T-cell (primary cell): ENCODE measurements around the gene MKLN1. TPM values are rescaled to one million over a fixed set of nuclear protein-coding genes. Genes with fewer than 3 reads are reported as not detected.
"Not testable (repeated sequence)": the region's sequence is repeated elsewhere in the genome, so short reads cannot be mapped to it uniquely, and the experiment has no call there.

Experiments used
- ATAC-seq, 4 experiments: fragments of 200-7000 bp in 3 of 4; fragments of 150-1000 bp in 1 of 4; cut with Tn5 transposase; replicated peaks in 1 of 4; 1 replicate in 3 of 4; 2 replicates in 1 of 4; pipeline ENCODE4 v1.10.0; 2021; ENCODE audit warnings: moderate library complexity in 3 of 4, mild to moderate bottlenecking in 2 of 4, moderate number of reproducible peaks in 1 of 4
- CTCF ChIA-PET, 2 donors: fragments of 300-600 bp; sonication (Branson Sonifier 250); formaldehyde crosslinking; loops; one replicate each; lab custom pipeline; 2022; ENCODE audit warnings: antibody characterized with exemption in 2 of 2; lab: Charles Lee
- POLR2A ChIA-PET, 2 donors: fragments of 300-600 bp; sonication (Branson Sonifier 250); formaldehyde crosslinking; loops; one replicate each; lab custom pipeline; 2022; ENCODE audit warnings: antibody characterized with exemption in 2 of 2; lab: Charles Lee
- DNase-seq, 35 experiments: peaks; one replicate each; pipeline versions ENCODE4 v3.0.0 to v3.0.0-alpha.2; 2013 to 2023
- H3K27ac ChIP-seq: one replicate; pipeline ENCODE4 v1.5.1; 2013; ENCODE audit warnings: low read length
- H3K27me3 ChIP-seq, 2 experiments: replicated peaks in 1 of 2; 1 replicate in 1 of 2; 2 replicates in 1 of 2; pipeline versions ENCODE4 v1.6.1 to v1.7.0; 2013; ENCODE audit warnings: low read length in 1 of 2, mixed read lengths in 1 of 2; ENCODE audit not compliant: control insufficient read depth in 2 of 2, insufficient read depth in 2 of 2; ENCODE audit errors: extremely low read depth in 1 of 2
- H3K36me3 ChIP-seq, 2 donors: 1 replicate in 1 of 2; 2 replicates in 1 of 2; pipeline versions ENCODE4 v1.6.1 to v1.7.0; 2013; ENCODE audit warnings: low read length in 1 of 2; ENCODE audit not compliant: control insufficient read depth in 2 of 2, insufficient read depth in 1 of 2; ENCODE audit errors: extremely low read depth in 1 of 2
- H3K4me1 ChIP-seq, 2 experiments: 1 replicate in 1 of 2; 2 replicates in 1 of 2; pipeline versions ENCODE4 v1.6.1 to v1.7.0; 2013; ENCODE audit warnings: low read length in 2 of 2, mixed read lengths in 1 of 2; ENCODE audit not compliant: insufficient read depth in 2 of 2, control insufficient read depth in 1 of 2; ENCODE audit errors: extremely low read depth in 1 of 2
- H3K4me3 ChIP-seq, 2 donors: 1 replicate in 1 of 2; 2 replicates in 1 of 2; pipeline versions ENCODE4 v1.5.1 to v1.7.0; 2013; ENCODE audit warnings: mild to moderate bottlenecking in 2 of 2, low read length in 1 of 2, moderate library complexity in 1 of 2; ENCODE audit not compliant: control insufficient read depth in 1 of 2; ENCODE audit errors: extremely low read depth in 1 of 2
- H3K9me3 ChIP-seq: 2 replicates; pipeline ENCODE4 v1.7.0; 2013
- H3K27ac Mint-ChIP-seq, 2 donors: one replicate each; pipeline ENCODE4 v1.8.0; 2020 to 2021; ENCODE audit warnings: mild to moderate bottlenecking in 2 of 2, mixed read lengths in 2 of 2
- H3K27me3 Mint-ChIP-seq, 2 donors: one replicate each; pipeline ENCODE4 v1.8.0; 2021 to 2022; ENCODE audit warnings: mixed read lengths in 2 of 2
- H3K36me3 Mint-ChIP-seq: one replicate; pipeline ENCODE4 v1.8.0; 2021; ENCODE audit warnings: mixed read lengths
- H3K4me1 Mint-ChIP-seq, 3 donors: one replicate each; pipeline ENCODE4 v1.8.0; 2020 to 2022; ENCODE audit warnings: mixed read lengths in 3 of 3, mild to moderate bottlenecking in 1 of 3
- H3K4me3 Mint-ChIP-seq, 3 donors: one replicate each; pipeline ENCODE4 v1.8.0; 2020 to 2022; ENCODE audit warnings: mild to moderate bottlenecking in 3 of 3, mixed read lengths in 3 of 3, moderate library complexity in 3 of 3
- H3K9me3 Mint-ChIP-seq, 3 donors: one replicate each; pipeline ENCODE4 v1.8.0; 2020 to 2022; ENCODE audit warnings: mixed read lengths in 3 of 3
- WGBS: methylation state at CpG from one replicate; pipeline ENCODE4 v1.1.5; 2013; ENCODE audit warnings: missing lambda C conversion rate; ENCODE audit not compliant: insufficient coverage; 5-methylcytosine and 5-hydroxymethylcytosine counted together
- total RNA-seq, 35 experiments: library from RNA in 6 of 35; stranded (reverse) in 6 of 35; fragments of 120-200 nt in 1 of 35; gene quantifications; one replicate each; pipeline versions ENCODE4 v1.2.1 to v1.2.4 and lab custom pipeline; 2013 to 2026

Gene MKLN1
- total RNA-seq, 5 donors from 2014 or later (not counting 1 experiment from before 2014, with no cell fraction given) = 43.9 to 63.3 (median 46.5) TPM

- 100% methylated on average over 3 of the region's 4 CpGs for WGBS
- Mint-ChIP-seq H3K4me1 (peaks cover 0 to 3% (median 3%) of the 10 kb centered on the region in 3 donors), H3K27me3 (no peaks in the 10 kb centered on the region), H3K27ac (no peak overlapping the region), H3K9me3 (no peaks in the 10 kb centered on the region), H3K4me3 (no peak overlapping the region), H3K36me3 (peaks cover 29% of the 10 kb centered on the region)
- no peak overlapping the region for H3K4me3 ChIP-seq
- peaks cover 6 to 31% of the 10 kb centered on the region in 2 donors for H3K36me3 ChIP-seq
- no peaks in the 10 kb centered on the region for H3K4me1 ChIP-seq
- ChIA-PET POLR2A (interaction anchor here in 1 of 2 donors (0.5 kb wide), 1 partner anchor 388 kb away, joined by 3 read pairs; no protein-coding TSS in a partner anchor), CTCF (interaction anchor here in 1 of 2 donors (0.5 kb wide), 1 partner anchor 14 kb away, joined by 12 read pairs; no protein-coding TSS in a partner anchor)
- H3K9me3 ChIP-seq = no peaks in the 10 kb centered on the region
- no peak overlapping the region for H3K27ac ChIP-seq
- ATAC-seq = no peak
- DNase-seq = no peak
- H3K27me3 ChIP-seq = no peaks in the 10 kb centered on the region
These were observed 86.0 kb downstream of the MKLN1 start for GRCh38 chr7:131413711-131414110.

GRCh38 chr7:131424219-131424822 is 96.6 kb downstream of the MKLN1 start:
- no peaks in the 10 kb centered on the region for H3K4me1 ChIP-seq
- peak in 6 of 35 experiments; percentile 1 to 63 (median 4) for DNase-seq
- H3K27ac Mint-ChIP-seq = no peak overlapping the region

GRCh38 chr7:131425992-131426391 is 98.3 kb downstream of the MKLN1 start:
- peaks cover 0 to 10% (median 7%) of the 10 kb centered on the region in 3 donors for H3K4me1 Mint-ChIP-seq
- H3K9me3 Mint-ChIP-seq = no peaks in the 10 kb centered on the region
- H3K27ac Mint-ChIP-seq = no peak overlapping the region
- CTCF ChIA-PET = interaction anchor here in 1 of 2 donors (1.6 kb wide), 1 partner anchor 444 kb away, joined by 4 read pairs; no protein-coding TSS in a partner anchor
- WGBS = 100% methylated on average over 3 of the region's 3 CpGs
- Histone ChIP-seq H3K9me3 (no peaks in the 10 kb centered on the region), H3K4me3 (no peak overlapping the region), H3K36me3 (peaks cover 3 to 21% of the 10 kb centered on the region in 2 donors), H3K27me3 (no peaks in the 10 kb centered on the region), H3K4me1 (no peaks in the 10 kb centered on the region), H3K27ac (no peak overlapping the region)
- no peak for ATAC-seq
- no peaks in the 10 kb centered on the region for H3K27me3 Mint-ChIP-seq
- DNase-seq = no peak
- POLR2A ChIA-PET = interaction anchor here in 1 of 2 donors (0.6 kb wide), 2 partner anchors 11 to 1785 kb away, joined by 6 to 9 read pairs; no protein-coding TSS in a partner anchor
- H3K36me3 Mint-ChIP-seq = peaks cover 13% of the 10 kb centered on the region
- H3K4me3 Mint-ChIP-seq = no peak overlapping the region

More at GRCh38 chr7:131424219-131424822, 96.6 kb downstream of the MKLN1 start:
- Histone ChIP-seq H3K4me3 (no peak overlapping the region), H3K27me3 (no peaks in the 10 kb centered on the region), H3K27ac (no peak overlapping the region), H3K36me3 (peaks cover 0 to 10% of the 10 kb centered on the region in 2 donors), H3K9me3 (no peaks in the 10 kb centered on the region)
- Mint-ChIP-seq H3K36me3 (peaks cover 13% of the 10 kb centered on the region), H3K9me3 (no peaks in the 10 kb centered on the region), H3K4me3 (no peak overlapping the region), H3K27me3 (no peaks in the 10 kb centered on the region), H3K4me1 (peaks cover 0 to 14% (median 7%) of the 10 kb centered on the region in 3 donors)
- CTCF ChIA-PET = interaction anchor here (0.5 to 1.7 kb wide), 6 partner anchors 341 to 1345 kb away, joined by 3 to 5 read pairs (median 4); no protein-coding TSS in a partner anchor
- ATAC-seq = peak; percentile 61 to 81 (median 78)
- no CpG with 5 or more reads among the region's 5 CpGs for WGBS
- POLR2A ChIA-PET = no interaction called here

- peaks cover 3 to 33% of the 10 kb centered on the region in 2 donors for H3K36me3 ChIP-seq
- H3K4me1 ChIP-seq, H3K27ac ChIP-seq, H3K4me1 Mint-ChIP-seq, ATAC-seq, POLR2A ChIA-PET, H3K9me3 Mint-ChIP-seq, H3K27ac Mint-ChIP-seq, H3K27me3 ChIP-seq, H3K27me3 Mint-ChIP-seq, H3K4me3 Mint-ChIP-seq, DNase-seq, H3K9me3 ChIP-seq, H3K4me3 ChIP-seq: not testable (repeated sequence)
- CTCF ChIA-PET = interaction anchor here in 1 of 2 donors (0.7 kb wide), 1 partner anchor 43 kb away, joined by 3 read pairs; no protein-coding TSS in a partner anchor
- H3K36me3 Mint-ChIP-seq = peaks cover 37% of the 10 kb centered on the region
- WGBS = 96% methylated on average over 5 of the region's 7 CpGs
These were observed 103.2 kb downstream of the MKLN1 start for GRCh38 chr7:131430826-131431225.

GRCh38 chr7:131431289-131431688 is 103.6 kb downstream of the MKLN1 start:
- Histone ChIP-seq H3K36me3 (peaks cover 3 to 30% of the 10 kb centered on the region in 2 donors), H3K27me3 (no peaks in the 10 kb centered on the region), H3K9me3 (no peaks in the 10 kb centered on the region), H3K4me1 (no peaks in the 10 kb centered on the region), H3K27ac (no peak overlapping the region), H3K4me3 (no peak overlapping the region)
- Mint-ChIP-seq H3K4me1 (peaks cover 8% of the 10 kb centered on the region in 3 donors), H3K27me3 (no peaks in the 10 kb centered on the region), H3K4me3 (no peak overlapping the region), H3K36me3 (peaks cover 40% of the 10 kb centered on the region), H3K9me3 (no peaks in the 10 kb centered on the region), H3K27ac (no peak overlapping the region)
- POLR2A ChIA-PET = no interaction called here
- no peak for DNase-seq
- no peak for ATAC-seq
- CTCF ChIA-PET = interaction anchor here in 1 of 2 donors (0.7 kb wide), 1 partner anchor 42 kb away, joined by 3 read pairs; no protein-coding TSS in a partner anchor
- WGBS = no CpG with 5 or more reads among the region's 3 CpGs

- H3K27me3 ChIP-seq = no peaks in the 10 kb centered on the region
- Mint-ChIP-seq H3K4me3 (no peak overlapping the region), H3K27me3 (no peaks in the 10 kb centered on the region), H3K9me3 (no peaks in the 10 kb centered on the region), H3K27ac (no peak overlapping the region), H3K36me3 (peaks cover 41% of the 10 kb centered on the region), H3K4me1 (peaks cover 8% of the 10 kb centered on the region in 3 donors)
- DNase-seq (no peak), ATAC-seq (no peak)
- WGBS = no CpG with 5 or more reads among the region's 3 CpGs
- H3K36me3 ChIP-seq = peaks cover 3 to 30% of the 10 kb centered on the region in 2 donors
- no peak overlapping the region for H3K4me3 ChIP-seq
- POLR2A ChIA-PET = interaction anchor here (0.6 to 0.7 kb wide), 3 partner anchors 114 to 1375 kb away, joined by 4 to 6 read pairs (median 4); no protein-coding TSS in a partner anchor
- CTCF ChIA-PET = interaction anchor here in 1 of 2 donors (0.5 kb wide), 1 partner anchor 279 kb away, joined by 4 read pairs; no protein-coding TSS in a partner anchor
- no peak overlapping the region for H3K27ac ChIP-seq
- no peaks in the 10 kb centered on the region for H3K4me1 ChIP-seq
- H3K9me3 ChIP-seq = no peaks in the 10 kb centered on the region
These were observed 104.1 kb downstream of the MKLN1 start for GRCh38 chr7:131431756-131432155.
